GM10266 (cell line): ENCODE data around the gene SLC11A1.

ENCODE experiments used
- DNase-seq: peaks from one replicate; pipeline ENCODE4 v3.0.0; 2012; ENCODE audit errors: extremely low spot score
- TF ChIP-seq, protein P1 (sequence below): IDR thresholded peaks from 2 replicates; pipeline ENCODE4 v1.5.1; 2012; ENCODE audit warnings: mild to moderate bottlenecking, low read depth; ENCODE audit not compliant: control insufficient read depth, insufficient read depth; ENCODE audit errors: missing control alignments

The SLC11A1 gene

GRCh38 chr2:218430721-218431120, 48.6 kb downstream of the SLC11A1 start:
- DNase-seq: no peak
- TF ChIP-seq, protein P1, sequence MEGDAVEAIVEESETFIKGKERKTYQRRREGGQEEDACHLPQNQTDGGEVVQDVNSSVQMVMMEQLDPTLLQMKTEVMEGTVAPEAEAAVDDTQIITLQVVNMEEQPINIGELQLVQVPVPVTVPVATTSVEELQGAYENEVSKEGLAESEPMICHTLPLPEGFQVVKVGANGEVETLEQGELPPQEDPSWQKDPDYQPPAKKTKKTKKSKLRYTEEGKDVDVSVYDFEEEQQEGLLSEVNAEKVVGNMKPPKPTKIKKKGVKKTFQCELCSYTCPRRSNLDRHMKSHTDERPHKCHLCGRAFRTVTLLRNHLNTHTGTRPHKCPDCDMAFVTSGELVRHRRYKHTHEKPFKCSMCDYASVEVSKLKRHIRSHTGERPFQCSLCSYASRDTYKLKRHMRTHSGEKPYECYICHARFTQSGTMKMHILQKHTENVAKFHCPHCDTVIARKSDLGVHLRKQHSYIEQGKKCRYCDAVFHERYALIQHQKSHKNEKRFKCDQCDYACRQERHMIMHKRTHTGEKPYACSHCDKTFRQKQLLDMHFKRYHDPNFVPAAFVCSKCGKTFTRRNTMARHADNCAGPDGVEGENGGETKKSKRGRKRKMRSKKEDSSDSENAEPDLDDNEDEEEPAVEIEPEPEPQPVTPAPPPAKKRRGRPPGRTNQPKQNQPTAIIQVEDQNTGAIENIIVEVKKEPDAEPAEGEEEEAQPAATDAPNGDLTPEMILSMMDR: no peak

- TF ChIP-seq, protein P1: no peak
- DNase-seq: no peak
Observed at GRCh38 chr2:218431878-218432277, 49.8 kb downstream of the SLC11A1 start.

- TF ChIP-seq, protein P1: no peak
- no peak for DNase-seq
Observed at GRCh38 chr2:218432676-218433365, 50.7 kb downstream of the SLC11A1 start.

DNA sequence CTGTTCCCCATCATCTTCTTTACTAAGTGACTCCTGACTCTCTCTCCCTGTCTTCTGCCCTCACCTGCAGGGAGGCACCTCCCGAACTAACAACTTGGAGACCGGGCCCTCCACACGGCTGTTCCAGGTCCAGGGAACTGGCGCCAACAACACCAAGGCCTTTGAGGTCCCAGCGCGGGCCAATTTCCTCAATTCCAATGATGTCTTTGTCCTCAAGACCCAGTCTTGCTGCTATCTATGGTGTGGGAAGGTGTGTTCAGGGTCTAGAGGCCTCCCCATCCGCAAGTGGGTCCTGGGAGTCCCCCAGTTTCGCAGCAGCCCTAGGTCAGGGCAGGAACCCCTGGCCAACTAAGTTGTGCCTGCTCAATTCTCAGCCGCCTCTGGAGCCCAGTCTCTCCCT, 52.4 kb downstream of the SLC11A1 start:
- no peak for DNase-seq
- TF ChIP-seq, protein P1: no peak

- DNase-seq: no peak
- TF ChIP-seq, protein P1: no peak
Observed at GRCh38 chr2:218435003-218435982, 53.2 kb downstream of the SLC11A1 start.

- no peak for DNase-seq
- TF ChIP-seq, protein P1: no peak
Observed at GRCh38 chr2:218436992-218437391, 54.9 kb downstream of the SLC11A1 start.
